ENCODE results near the gene GSC. TPM values are rescaled to one million over a fixed set of nuclear protein-coding genes. Genes with fewer than 3 reads are reported as not detected.
"Not testable (repeated sequence)": the region's sequence is repeated elsewhere in the genome, so short reads cannot be mapped to it uniquely, and the experiment has no call there.

The GSC gene
- total and polyA plus RNA-seq, 2 experiments from 2014 or later, result 0.27 to 0.97 TPM

DNA sequence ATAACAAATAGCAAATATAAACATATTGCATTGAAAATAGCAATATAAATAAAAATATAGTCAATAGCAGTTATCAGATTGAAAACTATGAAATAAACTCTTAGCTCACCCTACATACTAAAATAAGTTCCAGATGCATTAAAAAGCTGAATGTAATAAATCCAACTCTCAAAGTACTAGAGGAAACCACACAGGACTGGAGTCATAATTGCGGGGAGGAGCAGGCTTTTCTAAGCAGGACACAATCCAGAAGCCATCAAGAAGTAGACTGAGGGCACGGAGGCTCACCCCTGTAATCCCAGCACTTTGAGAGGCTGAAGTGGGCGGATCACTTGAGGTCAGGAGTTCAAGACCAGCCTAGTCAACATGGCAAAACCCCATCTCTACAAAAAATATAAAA is 22.2 kb downstream of the GSC start:
- H2AFZ ChIP-seq, result no peak overlapping the region
- H3K36me3 Mint-ChIP-seq (ENCODE audit: low read depth), result no peaks in the 10 kb centered on the region
- no peak for TF ChIP-seq POLR2AphosphoS5 (IDR thresholded peaks at IDR 0.05; ENCODE audit: low read depth)
- TF ChIP-seq ZNF114 (CRISPR knock-in tag; IDR thresholded peaks at IDR 0.05), result no peak

DNA sequence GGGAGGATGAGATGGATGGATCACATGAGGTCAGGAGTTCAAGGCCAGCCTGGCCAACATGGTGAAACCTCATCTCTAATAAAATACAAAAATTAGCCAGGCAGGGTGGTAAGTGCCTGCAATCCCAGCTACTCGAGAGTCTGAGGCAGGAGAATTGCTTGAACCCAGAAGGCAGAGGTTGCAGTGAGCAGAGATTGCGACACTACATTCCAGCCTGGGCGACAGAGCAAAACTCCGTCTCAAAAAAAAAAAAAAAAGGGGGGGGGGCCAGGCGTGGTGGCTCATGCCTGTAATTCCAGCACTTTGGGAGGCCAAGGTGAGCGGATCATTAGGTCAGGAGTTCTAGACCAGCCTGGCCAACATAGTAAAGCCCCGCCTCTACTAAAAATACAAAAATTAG is 22.8 kb downstream of the GSC start:
- not testable (repeated sequence) for H3K4me1 Mint-ChIP-seq; H3K9me3 Mint-ChIP-seq; DNase-seq (ENCODE audit: low spot score); H3K4me1 ChIP-seq (ENCODE audit: insufficient read depth); H3K27ac Mint-ChIP-seq; H3K4me3 ChIP-seq; H3K27me3 Mint-ChIP-seq (ENCODE audit: insufficient read depth, low read depth, poor library complexity); H3K36me3 ChIP-seq (ENCODE audit: insufficient read depth); ATAC-seq; H3K27me3 ChIP-seq (ENCODE audit: insufficient read depth); H4K20me1 ChIP-seq (replicated peaks; ENCODE audit: insufficient read depth); H3K79me2 ChIP-seq (replicated peaks; ENCODE audit: insufficient read depth); H3K9me2 ChIP-seq (ENCODE audit: insufficient read depth); H2AFZ ChIP-seq; H3K36me3 Mint-ChIP-seq (ENCODE audit: low read depth); H3K4me3 Mint-ChIP-seq; H3K27ac ChIP-seq (ENCODE audit: low read depth); H3K4me2 ChIP-seq; H3F3A ChIP-seq (replicated peaks; ENCODE audit: low read depth)

More for the DNA sequence above, 22.2 kb downstream of the GSC start:
- no peaks in the 10 kb centered on the region for H4K20me1 ChIP-seq (replicated peaks; ENCODE audit: insufficient read depth)
- no peaks in the 10 kb centered on the region for H3F3A ChIP-seq (replicated peaks; ENCODE audit: low read depth)
- no peaks in the 10 kb centered on the region for H3K27me3 ChIP-seq (ENCODE audit: insufficient read depth)
- Mint-ChIP-seq H3K4me1 (no peaks in the 10 kb centered on the region), H3K4me3 (no peak overlapping the region), H3K27me3 (ENCODE audit: insufficient read depth, low read depth, poor library complexity) (peaks cover 7% of the 10 kb centered on the region), H3K27ac (no peak overlapping the region), H3K9me3 (no peaks in the 10 kb centered on the region)
- H3K4me1 ChIP-seq (ENCODE audit: insufficient read depth), result no peaks in the 10 kb centered on the region
- no peaks in the 10 kb centered on the region for H3K9me2 ChIP-seq (ENCODE audit: insufficient read depth)
- no peaks in the 10 kb centered on the region for H3K79me2 ChIP-seq (replicated peaks; ENCODE audit: insufficient read depth)
- H3K4me2 ChIP-seq, result no peak overlapping the region
- no peak overlapping the region for H3K4me3 ChIP-seq
- no peaks in the 10 kb centered on the region for H3K36me3 ChIP-seq (ENCODE audit: insufficient read depth)
- DNase-seq (ENCODE audit: low spot score) (no peak), ATAC-seq (no peak)
- H3K27ac ChIP-seq (ENCODE audit: low read depth), result no peak overlapping the region

DNA sequence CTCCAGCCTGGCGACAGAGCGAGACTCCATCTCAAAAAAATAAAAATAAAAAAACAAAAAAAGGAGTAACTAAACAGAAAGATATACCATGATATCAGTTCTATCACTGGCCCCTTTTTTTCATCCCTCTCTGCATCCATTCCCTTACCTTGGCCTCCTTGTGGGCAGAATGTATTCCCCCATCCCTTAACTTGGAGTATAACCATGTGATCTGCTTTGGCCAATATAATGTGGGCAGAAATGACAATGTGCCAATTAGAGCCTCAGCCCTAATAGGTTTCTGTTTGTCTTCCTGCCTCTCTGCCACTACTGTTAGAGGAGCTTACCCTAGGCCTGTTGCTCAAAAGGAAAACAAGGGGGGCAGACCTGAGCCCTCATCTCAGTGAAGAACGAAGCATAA is 23.8 kb downstream of the GSC start:
- no peaks in the 10 kb centered on the region for H3K4me1 Mint-ChIP-seq
- DNase-seq (ENCODE audit: low spot score) (peak; percentile 4), ATAC-seq (no peak)
- peaks cover 4% of the 10 kb centered on the region for H3K27me3 Mint-ChIP-seq (ENCODE audit: insufficient read depth, low read depth, poor library complexity)
- Histone ChIP-seq H4K20me1 (replicated peaks; ENCODE audit: insufficient read depth) (no peaks in the 10 kb centered on the region), H3K4me1 (ENCODE audit: insufficient read depth) (no peaks in the 10 kb centered on the region), H3K4me2 (no peak overlapping the region), H3F3A (replicated peaks; ENCODE audit: low read depth) (no peaks in the 10 kb centered on the region), H3K36me3 (ENCODE audit: insufficient read depth) (no peaks in the 10 kb centered on the region), H2AFZ (no peak overlapping the region), H3K9me2 (ENCODE audit: insufficient read depth) (no peaks in the 10 kb centered on the region), H3K79me2 (replicated peaks; ENCODE audit: insufficient read depth) (no peaks in the 10 kb centered on the region), H3K27me3 (ENCODE audit: insufficient read depth) (no peaks in the 10 kb centered on the region), H3K27ac (ENCODE audit: low read depth) (no peak overlapping the region), H3K4me3 (no peak overlapping the region)
- no peaks in the 10 kb centered on the region for H3K9me3 Mint-ChIP-seq
- H3K36me3 Mint-ChIP-seq (ENCODE audit: low read depth), result no peaks in the 10 kb centered on the region
- no peak overlapping the region for H3K4me3 Mint-ChIP-seq
- H3K27ac Mint-ChIP-seq, result no peak overlapping the region
- TF ChIP-seq ZNF331 (CRISPR knock-in tag; IDR thresholded peaks at IDR 0.05; ENCODE audit: low read depth) (no peak), EZH2 (IDR thresholded peaks at IDR 0.05; ENCODE audit: low read depth, unreplicated experiment) (no peak), NANOG (IDR thresholded peaks at IDR 0.05; ENCODE audit: borderline replicate concordance) (no peak), ZNF114 (CRISPR knock-in tag; IDR thresholded peaks at IDR 0.05) (no peak), STAT1 (IDR thresholded peaks at IDR 0.05; ENCODE audit: unreplicated experiment) (no peak), CREB1 (CRISPR knock-in tag; IDR thresholded peaks at IDR 0.05; ENCODE audit: low read depth) (no peak)
- TF ChIP-seq, protein P1, sequence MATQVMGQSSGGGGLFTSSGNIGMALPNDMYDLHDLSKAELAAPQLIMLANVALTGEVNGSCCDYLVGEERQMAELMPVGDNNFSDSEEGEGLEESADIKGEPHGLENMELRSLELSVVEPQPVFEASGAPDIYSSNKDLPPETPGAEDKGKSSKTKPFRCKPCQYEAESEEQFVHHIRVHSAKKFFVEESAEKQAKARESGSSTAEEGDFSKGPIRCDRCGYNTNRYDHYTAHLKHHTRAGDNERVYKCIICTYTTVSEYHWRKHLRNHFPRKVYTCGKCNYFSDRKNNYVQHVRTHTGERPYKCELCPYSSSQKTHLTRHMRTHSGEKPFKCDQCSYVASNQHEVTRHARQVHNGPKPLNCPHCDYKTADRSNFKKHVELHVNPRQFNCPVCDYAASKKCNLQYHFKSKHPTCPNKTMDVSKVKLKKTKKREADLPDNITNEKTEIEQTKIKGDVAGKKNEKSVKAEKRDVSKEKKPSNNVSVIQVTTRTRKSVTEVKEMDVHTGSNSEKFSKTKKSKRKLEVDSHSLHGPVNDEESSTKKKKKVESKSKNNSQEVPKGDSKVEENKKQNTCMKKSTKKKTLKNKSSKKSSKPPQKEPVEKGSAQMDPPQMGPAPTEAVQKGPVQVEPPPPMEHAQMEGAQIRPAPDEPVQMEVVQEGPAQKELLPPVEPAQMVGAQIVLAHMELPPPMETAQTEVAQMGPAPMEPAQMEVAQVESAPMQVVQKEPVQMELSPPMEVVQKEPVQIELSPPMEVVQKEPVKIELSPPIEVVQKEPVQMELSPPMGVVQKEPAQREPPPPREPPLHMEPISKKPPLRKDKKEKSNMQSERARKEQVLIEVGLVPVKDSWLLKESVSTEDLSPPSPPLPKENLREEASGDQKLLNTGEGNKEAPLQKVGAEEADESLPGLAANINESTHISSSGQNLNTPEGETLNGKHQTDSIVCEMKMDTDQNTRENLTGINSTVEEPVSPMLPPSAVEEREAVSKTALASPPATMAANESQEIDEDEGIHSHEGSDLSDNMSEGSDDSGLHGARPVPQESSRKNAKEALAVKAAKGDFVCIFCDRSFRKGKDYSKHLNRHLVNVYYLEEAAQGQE (IDR thresholded peaks at IDR 0.05; ENCODE audit: unreplicated experiment), result no peak
- TF ChIP-seq, protein P2, sequence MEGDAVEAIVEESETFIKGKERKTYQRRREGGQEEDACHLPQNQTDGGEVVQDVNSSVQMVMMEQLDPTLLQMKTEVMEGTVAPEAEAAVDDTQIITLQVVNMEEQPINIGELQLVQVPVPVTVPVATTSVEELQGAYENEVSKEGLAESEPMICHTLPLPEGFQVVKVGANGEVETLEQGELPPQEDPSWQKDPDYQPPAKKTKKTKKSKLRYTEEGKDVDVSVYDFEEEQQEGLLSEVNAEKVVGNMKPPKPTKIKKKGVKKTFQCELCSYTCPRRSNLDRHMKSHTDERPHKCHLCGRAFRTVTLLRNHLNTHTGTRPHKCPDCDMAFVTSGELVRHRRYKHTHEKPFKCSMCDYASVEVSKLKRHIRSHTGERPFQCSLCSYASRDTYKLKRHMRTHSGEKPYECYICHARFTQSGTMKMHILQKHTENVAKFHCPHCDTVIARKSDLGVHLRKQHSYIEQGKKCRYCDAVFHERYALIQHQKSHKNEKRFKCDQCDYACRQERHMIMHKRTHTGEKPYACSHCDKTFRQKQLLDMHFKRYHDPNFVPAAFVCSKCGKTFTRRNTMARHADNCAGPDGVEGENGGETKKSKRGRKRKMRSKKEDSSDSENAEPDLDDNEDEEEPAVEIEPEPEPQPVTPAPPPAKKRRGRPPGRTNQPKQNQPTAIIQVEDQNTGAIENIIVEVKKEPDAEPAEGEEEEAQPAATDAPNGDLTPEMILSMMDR (conservative IDR thresholded peaks at IDR 0.05; ENCODE audit: low read depth in 2 of 2), result no peak
- TF ChIP-seq, protein P3, sequence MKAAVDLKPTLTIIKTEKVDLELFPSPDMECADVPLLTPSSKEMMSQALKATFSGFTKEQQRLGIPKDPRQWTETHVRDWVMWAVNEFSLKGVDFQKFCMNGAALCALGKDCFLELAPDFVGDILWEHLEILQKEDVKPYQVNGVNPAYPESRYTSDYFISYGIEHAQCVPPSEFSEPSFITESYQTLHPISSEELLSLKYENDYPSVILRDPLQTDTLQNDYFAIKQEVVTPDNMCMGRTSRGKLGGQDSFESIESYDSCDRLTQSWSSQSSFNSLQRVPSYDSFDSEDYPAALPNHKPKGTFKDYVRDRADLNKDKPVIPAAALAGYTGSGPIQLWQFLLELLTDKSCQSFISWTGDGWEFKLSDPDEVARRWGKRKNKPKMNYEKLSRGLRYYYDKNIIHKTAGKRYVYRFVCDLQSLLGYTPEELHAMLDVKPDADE (IDR thresholded peaks at IDR 0.05), result no peak
